Body of pancreas (tissue), 4 donors: ENCODE results near the gene PLEKHG4B. TPM values are rescaled to one million over a fixed set of nuclear protein-coding genes. Genes with fewer than 3 reads are reported as not detected.
"Not testable (repeated sequence)": the region's sequence is repeated elsewhere in the genome, so short reads cannot be mapped to it uniquely, and the experiment has no call there.

Experiments
- ATAC-seq: fragments of 150-250 bp; one replicate; pipeline ENCODE4 v1.9.1; 2016
- DNase-seq, 4 donors: peaks; one replicate each; pipeline ENCODE4 v3.0.0-alpha.2; 2019
- H3K27ac ChIP-seq, 4 donors: fragments of 200-600 bp; sonication (generic); 1 replicate in 3 of 4; 2 replicates in 1 of 4; pipeline versions ENCODE4 v1.5.1 to v1.6.1; 2016 to 2019; ENCODE audit warnings: mild to moderate bottlenecking in 1 of 4, mixed read lengths in 1 of 4, moderate library complexity in 1 of 4
- H3K27me3 ChIP-seq, 2 donors: fragments of 200-600 bp; sonication (generic); one replicate each; pipeline ENCODE4 v1.6.0; 2016; ENCODE audit warnings: mild to moderate bottlenecking in 1 of 2
- H3K36me3 ChIP-seq, 2 donors: fragments of 200-600 bp; sonication (generic); replicated peaks in 1 of 2; 2 replicates each; pipeline ENCODE4 v1.5.1; 2016; ENCODE audit warnings: low read depth in 2 of 2; ENCODE audit not compliant: insufficient read depth in 1 of 2
- H3K4me1 ChIP-seq: fragments of 200-600 bp; sonication (generic); one replicate; pipeline ENCODE4 v1.6.0; 2016
- H3K4me3 ChIP-seq, 2 donors: fragments of 200-600 bp; sonication (generic); 1 replicate in 1 of 2; 2 replicates in 1 of 2; pipeline ENCODE4 v1.5.1; 2016 to 2019
- H3K9me3 ChIP-seq, 3 donors: fragments of 200-600 bp; sonication (generic); 1 replicate in 2 of 3; 2 replicates in 1 of 3; pipeline ENCODE4 v1.5.1; 2016
- POLR2A ChIP-seq, 3 donors: fragments of 450-650 bp; IDR thresholded peaks; one replicate each; pipeline ENCODE4 v1.6.1; 2016; ENCODE audit warnings: antibody characterized with exemption in 3 of 3, mild to moderate bottlenecking in 2 of 3
- whole genome bisulfite sequencing, 2 donors: methylation state at CpG; one replicate each; pipeline ENCODE4 v1.1.5; 2017; 5-methylcytosine and 5-hydroxymethylcytosine counted together
- intact Hi-C: fragments of 100-400 bp; cut with DNase I; formaldehyde crosslinking; loops from one replicate; pipeline ENCODE4 v1.15.1; 2023
- total RNA-seq, 2 donors: library from RNA; depleted of rRNA; stranded (reverse); fragments of >200 nt; gene quantifications; one replicate each; pipeline ENCODE4 v1.1.0, GENCODE V29; 2016
- TF ChIP-seq, protein P1 (sequence below), 7 experiments: fragments of 450-650 bp in 4 of 7; fragments of 200-600 bp in 3 of 7; sonication (generic) in 3 of 7; IDR thresholded peaks; one replicate each; pipeline ENCODE4 v1.5.1; 2016 to 2019; ENCODE audit warnings: antibody characterized with exemption in 7 of 7

Gene PLEKHG4B
- total RNA-seq, 2 donors from 2014 or later = 0.99 to 1.3 TPM

DNA sequence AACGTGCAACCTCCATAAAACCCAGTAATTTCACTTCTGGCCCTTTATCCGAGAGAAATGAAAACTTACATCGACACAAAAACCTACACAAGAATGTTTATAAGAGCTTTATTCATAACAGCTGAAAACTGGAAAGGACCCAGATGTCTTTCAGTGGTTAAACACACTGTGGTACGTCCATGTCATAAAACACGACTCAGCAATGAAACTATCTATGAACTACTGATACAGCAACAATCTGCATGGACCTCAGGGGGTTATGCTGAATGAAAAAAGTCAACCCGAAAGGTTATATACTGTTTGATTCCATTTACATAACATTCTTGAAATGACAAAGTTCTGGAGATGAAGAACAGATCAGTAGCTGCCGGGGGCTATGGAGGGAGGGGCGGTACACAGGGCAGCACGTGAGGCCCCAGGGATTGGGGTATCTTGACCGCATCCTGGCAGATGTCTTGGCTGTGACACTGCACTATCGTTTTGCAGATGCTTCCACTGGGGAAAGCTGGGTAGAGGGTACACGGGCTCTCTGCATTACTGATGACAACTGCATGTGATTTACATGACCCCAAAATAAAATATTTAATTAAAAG, 121.9 kb downstream of the PLEKHG4B start:
- no peak for ATAC-seq
- 91 to 95% methylated on average over 12 of the region's 12 CpGs for WGBS, 2 donors
- intact Hi-C loops = no loop called here

DNA sequence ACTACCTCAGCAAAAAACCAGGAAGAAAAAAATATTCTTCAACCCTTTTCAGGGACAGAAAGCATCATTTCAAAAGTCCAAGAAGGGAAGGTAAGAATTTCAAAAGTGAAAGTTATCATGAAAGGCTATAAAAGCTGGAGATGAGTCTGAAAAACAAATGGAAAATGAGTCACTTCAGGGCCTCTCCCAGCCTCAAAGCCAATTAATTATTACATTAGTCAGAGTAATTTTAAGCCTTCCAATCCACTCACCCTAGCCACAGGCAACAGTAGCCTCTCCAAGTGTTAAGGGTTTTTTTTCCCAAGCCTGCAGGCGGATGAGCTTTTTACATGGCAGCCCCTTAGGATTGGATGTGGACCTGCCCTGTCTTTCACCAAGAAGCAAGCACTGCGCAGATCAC, 123.3 kb downstream of the PLEKHG4B start:
- ATAC-seq, intact Hi-C loops: not testable (repeated sequence)

More for the DNA sequence above, 121.9 kb downstream of the PLEKHG4B start:
- no peak for DNase-seq
- H3K27me3 ChIP-seq = no peaks in the 10 kb centered on the region
- peaks cover 6% of the 10 kb centered on the region for H3K4me1 ChIP-seq
- H3K9me3 ChIP-seq = no peaks in the 10 kb centered on the region
- no peak overlapping the region for H3K27ac ChIP-seq
- no peaks in the 10 kb centered on the region for H3K36me3 ChIP-seq
- TF ChIP-seq, protein P1, sequence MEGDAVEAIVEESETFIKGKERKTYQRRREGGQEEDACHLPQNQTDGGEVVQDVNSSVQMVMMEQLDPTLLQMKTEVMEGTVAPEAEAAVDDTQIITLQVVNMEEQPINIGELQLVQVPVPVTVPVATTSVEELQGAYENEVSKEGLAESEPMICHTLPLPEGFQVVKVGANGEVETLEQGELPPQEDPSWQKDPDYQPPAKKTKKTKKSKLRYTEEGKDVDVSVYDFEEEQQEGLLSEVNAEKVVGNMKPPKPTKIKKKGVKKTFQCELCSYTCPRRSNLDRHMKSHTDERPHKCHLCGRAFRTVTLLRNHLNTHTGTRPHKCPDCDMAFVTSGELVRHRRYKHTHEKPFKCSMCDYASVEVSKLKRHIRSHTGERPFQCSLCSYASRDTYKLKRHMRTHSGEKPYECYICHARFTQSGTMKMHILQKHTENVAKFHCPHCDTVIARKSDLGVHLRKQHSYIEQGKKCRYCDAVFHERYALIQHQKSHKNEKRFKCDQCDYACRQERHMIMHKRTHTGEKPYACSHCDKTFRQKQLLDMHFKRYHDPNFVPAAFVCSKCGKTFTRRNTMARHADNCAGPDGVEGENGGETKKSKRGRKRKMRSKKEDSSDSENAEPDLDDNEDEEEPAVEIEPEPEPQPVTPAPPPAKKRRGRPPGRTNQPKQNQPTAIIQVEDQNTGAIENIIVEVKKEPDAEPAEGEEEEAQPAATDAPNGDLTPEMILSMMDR (IDR thresholded peaks at IDR 0.05) = no peak
- no peak for TF ChIP-seq POLR2A (IDR thresholded peaks at IDR 0.05)
- H3K4me3 ChIP-seq = no peak overlapping the region

DNA sequence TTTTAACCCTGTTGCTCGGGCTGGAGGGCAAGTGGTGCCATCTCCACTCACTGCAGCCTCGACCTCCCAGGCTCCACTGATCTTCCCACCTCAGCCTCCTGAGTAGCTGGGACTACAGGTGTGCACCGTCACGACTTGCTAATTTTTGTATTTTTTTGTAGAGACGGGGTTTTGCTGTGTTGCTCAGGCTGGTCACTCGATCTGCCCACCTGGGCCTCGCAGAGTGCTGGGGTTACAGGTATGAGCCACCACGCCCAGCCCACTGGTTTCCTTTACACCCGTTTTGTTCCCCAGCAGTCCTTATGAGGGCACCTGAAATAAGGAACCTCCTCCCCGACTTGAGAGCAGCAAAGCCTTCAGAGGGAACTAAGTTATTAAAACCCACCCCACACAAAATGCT, 124.1 kb downstream of the PLEKHG4B start:
- H3K36me3 ChIP-seq, intact Hi-C loops, H3K27me3 ChIP-seq, ATAC-seq, H3K9me3 ChIP-seq, H3K27ac ChIP-seq, H3K4me3 ChIP-seq, DNase-seq: not testable (repeated sequence)
- H3K4me1 ChIP-seq = peaks cover 25% of the 10 kb centered on the region
- WGBS, 2 donors = 84 to 90% methylated on average over 9 of the region's 10 CpGs

More for the DNA sequence above, 123.3 kb downstream of the PLEKHG4B start:
- DNase-seq, H3K27ac ChIP-seq, H3K4me3 ChIP-seq, H3K9me3 ChIP-seq, H3K36me3 ChIP-seq, H3K27me3 ChIP-seq: not testable (repeated sequence)
- WGBS, 2 donors = 94 to 100% methylated on average over 2 of the region's 2 CpGs
- H3K4me1 ChIP-seq = peaks cover 17% of the 10 kb centered on the region

DNA sequence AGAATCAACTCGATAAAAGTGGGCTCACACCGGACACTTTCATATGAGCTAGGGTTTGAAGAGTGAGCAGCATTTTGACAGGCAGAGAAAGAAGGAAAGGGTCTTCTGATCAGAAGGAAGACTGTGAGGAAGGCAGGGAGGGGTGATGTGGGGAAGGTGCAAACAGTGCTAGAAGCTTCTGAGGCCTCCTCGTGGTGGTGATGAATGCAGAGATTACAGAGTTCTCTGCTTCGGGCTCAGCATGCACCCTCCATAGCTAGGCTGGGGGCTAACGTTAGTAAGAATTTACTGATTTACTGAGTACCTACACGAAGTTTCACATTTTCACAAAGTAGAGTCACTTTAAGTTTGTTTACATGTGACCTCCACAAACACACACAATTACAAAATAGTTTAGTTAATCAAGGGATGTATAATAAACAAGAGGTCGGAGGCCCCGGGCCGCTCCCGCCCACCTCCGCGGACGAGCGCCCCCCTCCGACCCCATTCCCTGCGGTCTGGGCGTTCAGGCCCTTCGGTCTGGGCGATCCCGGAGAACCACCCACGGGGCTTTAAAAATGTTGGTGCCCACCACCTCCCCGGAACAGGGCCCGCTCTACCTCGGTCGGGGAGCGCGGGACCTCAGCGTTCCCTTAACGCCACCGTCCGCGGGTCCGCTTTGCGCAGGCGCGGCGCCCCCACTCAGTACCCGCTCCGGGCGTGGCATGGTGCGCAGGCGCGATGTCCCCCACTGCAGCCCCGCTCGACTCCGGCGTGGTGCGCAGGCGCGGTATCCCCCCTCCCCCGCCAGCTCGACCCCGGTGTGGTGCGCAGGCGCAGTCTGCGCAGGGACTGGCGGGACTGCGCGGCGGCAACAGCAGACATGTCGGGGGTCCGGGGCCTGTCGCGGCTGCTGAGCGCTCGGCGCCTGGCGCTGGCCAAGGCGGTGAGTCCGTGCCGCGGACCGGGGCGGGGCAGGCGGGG, 125.8 kb downstream of the PLEKHG4B start, which contains the start of the genes CCDC127 and SDHA:
Gene CCDC127, minus strand, starts transcription at position 660 of the 963 bp plus-strand sequence. CDS start 1,304 bp downstream, outside the sequence.
Gene SDHA, plus strand, starts transcription at position 827 of the 963 bp plus-strand sequence. Its CDS starts 36 bp downstream, at position 863.
- H3K9me3 ChIP-seq, H3K27me3 ChIP-seq, intact Hi-C loops, H3K36me3 ChIP-seq: not testable (repeated sequence)
- TF ChIP-seq, protein P1 (IDR thresholded peaks at IDR 0.05) = peak in 2 of 7 experiments; percentile 23
- TF ChIP-seq POLR2A (IDR thresholded peaks at IDR 0.05) = peak; percentile 67 to 84 (median 77)
- ATAC-seq (peak; percentile 98), DNase-seq (peak; percentile 97 to 99 (median 98))
- Histone ChIP-seq H3K27ac (peak within 1 kb of the TSS; percentile 82 to 92 (median 85)), H3K4me1 (peaks cover 27% of the 10 kb centered on the region), H3K4me3 (peak within 1 kb of the TSS; percentile 98 to 100)
- 0 to 1% methylated on average over 27 to 61 of the region's 75 CpGs for WGBS, 2 donors

DNA sequence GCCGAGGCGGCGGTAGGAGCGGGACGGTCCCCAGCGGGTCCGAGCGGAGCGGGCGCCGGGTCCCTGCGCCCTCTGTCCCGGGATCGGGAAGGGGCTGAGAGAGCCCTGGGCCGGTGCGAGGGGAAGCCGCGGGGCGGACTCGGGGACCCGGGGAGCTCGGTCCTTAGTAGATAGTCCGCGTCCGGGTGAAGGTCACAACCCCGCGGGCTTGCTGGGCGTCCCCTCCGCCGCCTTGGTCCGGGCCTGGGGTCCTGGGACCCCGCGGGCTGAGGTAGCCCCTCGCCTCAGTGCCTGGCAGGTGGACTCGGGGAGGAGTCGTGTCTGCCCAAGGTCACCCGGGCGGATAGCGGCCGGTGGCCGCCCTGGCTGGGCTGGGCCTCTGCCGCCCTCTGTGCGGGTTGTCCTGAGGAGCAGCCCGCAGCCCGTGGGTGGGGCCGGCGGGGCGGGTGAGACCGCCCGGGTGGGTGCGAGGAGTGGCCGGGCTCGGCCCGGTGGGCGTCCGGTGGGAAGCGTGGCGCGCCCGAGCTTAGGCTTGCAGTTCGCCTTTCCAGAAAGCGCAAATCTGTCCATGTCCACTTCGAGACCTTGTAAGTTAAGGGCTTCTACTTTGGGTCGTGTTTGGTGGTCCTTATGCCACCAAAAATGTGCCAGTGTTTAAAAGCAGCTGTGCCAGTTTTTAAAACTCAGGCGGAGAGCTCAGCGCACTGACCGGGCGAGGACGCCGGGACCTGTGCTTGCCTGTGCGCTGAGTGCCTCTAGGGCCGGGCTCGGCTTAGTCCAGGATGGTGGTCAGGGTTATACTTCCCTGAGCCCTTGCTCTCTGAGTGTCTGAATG, 126.7 kb downstream of the PLEKHG4B start:
- WGBS, 2 donors = 0 to 1% methylated on average over 9 to 49 of the region's 73 CpGs
- peak; percentile 51 for ATAC-seq
- Histone ChIP-seq H3K4me1 (peaks cover 27% of the 10 kb centered on the region), H3K9me3 (no peaks in the 10 kb centered on the region), H3K36me3 (no peaks in the 10 kb centered on the region), H3K4me3 (peak overlapping the region; percentile 98 to 100), H3K27ac (peak overlapping the region; percentile 82 to 92 (median 85)), H3K27me3 (no peaks in the 10 kb centered on the region)
- intact Hi-C loops = no loop called here
- TF ChIP-seq, protein P1 (IDR thresholded peaks at IDR 0.05) = peak in 1 of 7 experiments; percentile 9
- peak in 1 of 3 donors; percentile 15 for TF ChIP-seq POLR2A (IDR thresholded peaks at IDR 0.05)
- DNase-seq = peak; percentile 47 to 61 (median 52)
